BE2C (cell line): ENCODE measurements around the gene TMEM131L.
"Not testable (repeated sequence)": the region's sequence is repeated elsewhere in the genome, so short reads cannot be mapped to it uniquely, and the experiment has no call there.

ENCODE experiments used
- DNase-seq: peaks from one replicate; pipeline ENCODE4 v3.0.0-alpha.2; 2020
- H3K27me3 ChIP-seq: fragments of 250-450 bp; sonication (Bioruptor Pico); 2 replicates; pipeline ENCODE4 v1.5.1; 2020; ENCODE audit warnings: mild to moderate bottlenecking
- H3K36me3 ChIP-seq: fragments of 250-450 bp; sonication (Bioruptor Pico); 2 replicates; pipeline ENCODE4 v1.5.1; 2020; ENCODE audit warnings: mild to moderate bottlenecking
- H3K4me1 ChIP-seq: fragments of 250-450 bp; sonication (Bioruptor Pico); 2 replicates; pipeline ENCODE4 v1.5.1; 2020
- H3K4me3 ChIP-seq: 2 replicates; pipeline ENCODE4 v1.5.1; 2011; ENCODE audit warnings: low read depth, low read length
- H3K9me3 ChIP-seq: fragments of 250-450 bp; sonication (Bioruptor Pico); 2 replicates; pipeline ENCODE4 v1.5.1; 2020
- CTCF ChIP-seq: IDR thresholded peaks from 2 replicates; pipeline ENCODE4 v1.5.1; 2012; ENCODE audit warnings: mild to moderate bottlenecking, low read depth, low read length

TMEM131L gene

DNA sequence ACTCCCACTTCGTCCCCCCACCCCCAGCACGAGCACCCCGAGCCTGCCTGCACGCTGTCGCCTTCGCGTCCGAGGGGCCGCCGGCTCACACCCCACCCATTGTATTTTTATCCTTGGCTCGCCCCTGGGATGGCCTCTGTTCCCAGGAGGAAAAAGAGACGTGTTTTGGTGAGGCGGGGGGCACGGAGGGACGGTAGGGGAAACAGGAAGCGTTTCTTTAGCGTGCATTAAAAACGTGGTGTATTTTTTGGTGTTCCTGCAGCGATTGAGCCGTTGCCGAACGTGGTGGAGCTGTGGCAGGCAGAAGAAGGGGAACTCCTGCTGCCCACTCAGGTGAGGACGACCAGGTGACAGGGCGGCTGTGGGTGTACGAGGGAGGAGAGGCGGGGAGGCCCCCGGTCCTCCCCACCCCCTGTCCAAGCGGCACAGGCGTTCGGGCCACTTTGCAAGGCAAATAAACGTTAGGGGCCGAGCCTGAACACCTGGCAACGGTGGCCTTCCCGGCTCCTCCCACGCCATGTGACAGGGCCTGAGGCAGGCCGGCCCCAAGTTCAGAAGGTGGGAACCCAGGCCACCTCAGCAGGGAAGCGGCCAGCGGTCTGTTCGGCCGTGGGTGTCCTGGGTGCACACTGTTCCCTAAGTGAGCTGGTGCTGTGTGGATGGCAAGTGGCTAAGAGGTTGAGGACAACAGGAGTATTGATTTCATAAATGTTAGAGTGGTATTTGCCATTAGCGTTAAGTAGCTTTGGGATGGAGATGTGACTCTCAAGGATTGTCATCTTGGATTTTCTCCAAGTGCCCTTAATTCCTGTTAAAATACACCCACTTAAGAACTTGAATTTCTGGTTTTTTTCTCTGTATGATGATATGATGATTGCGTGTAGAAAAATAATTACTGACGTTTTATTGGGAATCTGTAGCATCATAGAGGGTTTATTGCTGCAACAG, 1.1 kb downstream of the TMEM131L start:
- H3K27me3 ChIP-seq = no peaks in the 10 kb centered on the region
- TF ChIP-seq CTCF = no peak
- peak; percentile 34 for DNase-seq
- H3K4me3 ChIP-seq = peak overlapping the region; percentile 92
- H3K9me3 ChIP-seq = no peaks in the 10 kb centered on the region
- H3K36me3 ChIP-seq = no peaks in the 10 kb centered on the region
- peaks cover 13% of the 10 kb centered on the region for H3K4me1 ChIP-seq

DNA sequence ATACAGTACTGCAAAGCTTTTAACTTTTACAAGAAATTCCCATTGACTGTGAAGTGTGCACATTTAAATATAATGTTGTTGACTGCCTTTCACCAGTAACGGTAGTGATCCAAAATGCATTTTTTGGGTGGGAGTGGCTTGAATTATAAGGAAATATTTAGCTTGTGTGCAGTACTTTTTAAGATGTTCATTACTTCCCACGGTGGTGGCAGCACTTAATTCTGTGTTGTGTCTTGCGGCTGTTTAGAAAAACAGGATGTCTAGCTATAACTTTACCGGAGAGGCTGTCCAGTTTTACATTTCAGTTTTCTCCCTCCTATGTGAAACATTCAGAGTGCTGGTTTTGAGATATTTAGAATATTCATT, 1.7 kb downstream of the TMEM131L start:
- H3K27me3 ChIP-seq = no peaks in the 10 kb centered on the region
- DNase-seq = no peak
- peaks cover 13% of the 10 kb centered on the region for H3K4me1 ChIP-seq
- H3K4me3 ChIP-seq = peak overlapping the region; percentile 92
- no peaks in the 10 kb centered on the region for H3K36me3 ChIP-seq
- no peaks in the 10 kb centered on the region for H3K9me3 ChIP-seq
- TF ChIP-seq CTCF = no peak

- Histone ChIP-seq H3K27me3 (no peaks in the 10 kb centered on the region), H3K36me3 (no peaks in the 10 kb centered on the region; the same call in 1 of the 2 replicates), H3K9me3 (no peaks in the 10 kb centered on the region), H3K4me3 (peak overlapping the region; percentile 3; the same call in 1 of the 2 replicates), H3K4me1 (peaks cover 13% of the 10 kb centered on the region)
- peak; percentile 16; the same call in 1 of the 2 replicates for TF ChIP-seq CTCF
- peak; percentile 81 for DNase-seq
Measured at GRCh38 chr4:153468587-153468986, 2.4 kb downstream of the TMEM131L start.

GRCh38 chr4:153469031-153469430, 2.9 kb downstream of the TMEM131L start:
- no peaks in the 10 kb centered on the region for H3K9me3 ChIP-seq
- 0 out of 2 replicates have a peak overlapping the region, but pooled peaks have one; percentile 3 for H3K4me3 ChIP-seq
- H3K36me3 ChIP-seq = no peaks in the 10 kb centered on the region; the same call in 1 of the 2 replicates
- H3K4me1 ChIP-seq = peaks cover 13% of the 10 kb centered on the region
- no peak for DNase-seq
- H3K27me3 ChIP-seq = no peaks in the 10 kb centered on the region
- TF ChIP-seq CTCF = no peak

DNA sequence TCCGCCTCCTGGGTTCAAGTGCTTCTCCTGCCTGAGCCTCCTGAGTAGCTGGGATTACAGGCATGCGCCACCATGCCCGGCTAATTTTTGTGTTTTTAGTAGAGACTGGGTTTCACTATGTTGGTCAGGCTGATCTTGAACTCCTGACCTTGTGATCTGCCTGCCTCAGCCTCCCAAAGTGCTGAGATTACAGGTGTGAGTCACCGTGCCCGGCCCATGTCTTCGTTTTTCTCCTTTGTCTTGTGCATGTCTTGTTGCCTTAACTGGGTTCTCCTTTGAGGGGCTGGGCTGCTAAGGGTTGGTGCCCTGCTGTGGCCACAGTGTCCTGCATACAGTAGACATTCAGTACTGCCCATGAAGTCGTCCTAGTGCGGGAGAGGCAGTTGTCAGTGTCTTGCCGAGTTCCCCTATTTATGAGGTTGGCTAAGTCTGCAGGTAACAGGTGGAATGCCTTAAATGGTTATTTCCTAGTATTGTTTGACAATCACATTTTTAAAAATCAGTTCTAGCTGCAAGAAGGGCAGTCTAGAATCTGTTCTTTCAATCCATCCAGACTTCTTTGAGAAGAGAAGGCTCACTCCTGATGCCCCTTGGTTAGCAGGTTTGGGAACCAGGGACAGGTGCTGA, 5.0 kb downstream of the TMEM131L start:
- H3K36me3 ChIP-seq, H3K4me3 ChIP-seq, H3K27me3 ChIP-seq, H3K9me3 ChIP-seq, H3K4me1 ChIP-seq, DNase-seq: not testable (repeated sequence)

DNA sequence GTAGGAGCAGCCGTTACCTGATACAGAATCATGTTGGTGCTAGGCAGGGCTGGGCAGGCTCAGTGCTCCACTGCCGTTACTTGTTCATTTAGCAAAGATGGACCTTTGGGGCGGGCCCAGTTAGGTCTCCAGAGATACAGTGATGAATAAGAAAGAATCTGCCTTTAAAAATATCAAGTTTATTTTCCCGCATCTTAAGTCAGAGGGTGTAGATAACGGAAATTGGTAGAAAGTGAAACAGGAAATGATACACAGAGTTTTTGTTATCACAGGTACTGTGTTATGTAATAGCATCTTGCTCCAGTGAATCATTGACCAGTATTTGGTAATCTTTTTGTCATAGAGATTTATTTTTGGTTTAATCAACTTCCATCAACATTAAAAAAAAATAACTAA, 5.5 kb downstream of the TMEM131L start:
- DNase-seq = no peak
- H3K4me3 ChIP-seq = no peak overlapping the region
- no peaks in the 10 kb centered on the region for H3K27me3 ChIP-seq
- no peak for TF ChIP-seq CTCF
- H3K36me3 ChIP-seq = peaks cover 3% of the 10 kb centered on the region
- peaks cover 6% of the 10 kb centered on the region; the same call in 1 of the 2 replicates for H3K4me1 ChIP-seq
- no peaks in the 10 kb centered on the region for H3K9me3 ChIP-seq
